Gastrocnemius medialis (tissue), 4 donors: ENCODE data around the gene PIRT.

Experiments used
- POLR2A ChIP-seq, 2 donors: fragments of 450-650 bp; IDR thresholded peaks; one replicate each; pipeline ENCODE4 v1.6.1; 2017; ENCODE audit warnings: antibody characterized with exemption in 2 of 2, mild to moderate bottlenecking in 2 of 2, moderate library complexity in 2 of 2
- TF ChIP-seq, protein P1 (sequence below), 5 experiments: fragments of 450-650 bp in 3 of 5; fragments of 200-600 bp in 2 of 5; sonication (generic) in 2 of 5; IDR thresholded peaks in 4 of 5; conservative IDR thresholded peaks in 1 of 5; 1 replicate in 4 of 5; 2 replicates in 1 of 5; pipeline ENCODE4 v1.5.1; 2016 to 2019; ENCODE audit warnings: antibody characterized with exemption in 5 of 5, mild to moderate bottlenecking in 3 of 5, moderate library complexity in 3 of 5

DNA sequence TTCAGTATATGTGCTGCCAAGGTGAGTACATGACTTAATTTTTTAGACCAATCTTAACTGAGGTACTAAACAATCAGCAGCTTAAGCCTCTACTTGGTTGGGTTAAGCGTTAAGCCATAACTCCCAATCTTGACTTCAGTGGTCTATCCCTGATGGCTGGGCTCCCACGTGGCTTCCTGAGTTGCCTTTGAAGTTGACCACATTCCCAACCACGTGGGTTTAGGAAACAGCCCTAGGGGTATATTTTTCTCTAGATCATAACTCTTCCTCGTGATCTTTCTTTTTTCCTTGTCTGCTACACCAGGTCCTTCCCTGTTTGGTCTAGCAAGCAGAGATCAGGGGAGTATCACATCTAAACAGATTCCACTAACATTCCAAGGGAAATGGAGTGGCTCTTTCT, 20.1 kb upstream of the PIRT start:
- TF ChIP-seq POLR2A (IDR thresholded peaks at IDR 0.05), result no peak
- TF ChIP-seq, protein P1, sequence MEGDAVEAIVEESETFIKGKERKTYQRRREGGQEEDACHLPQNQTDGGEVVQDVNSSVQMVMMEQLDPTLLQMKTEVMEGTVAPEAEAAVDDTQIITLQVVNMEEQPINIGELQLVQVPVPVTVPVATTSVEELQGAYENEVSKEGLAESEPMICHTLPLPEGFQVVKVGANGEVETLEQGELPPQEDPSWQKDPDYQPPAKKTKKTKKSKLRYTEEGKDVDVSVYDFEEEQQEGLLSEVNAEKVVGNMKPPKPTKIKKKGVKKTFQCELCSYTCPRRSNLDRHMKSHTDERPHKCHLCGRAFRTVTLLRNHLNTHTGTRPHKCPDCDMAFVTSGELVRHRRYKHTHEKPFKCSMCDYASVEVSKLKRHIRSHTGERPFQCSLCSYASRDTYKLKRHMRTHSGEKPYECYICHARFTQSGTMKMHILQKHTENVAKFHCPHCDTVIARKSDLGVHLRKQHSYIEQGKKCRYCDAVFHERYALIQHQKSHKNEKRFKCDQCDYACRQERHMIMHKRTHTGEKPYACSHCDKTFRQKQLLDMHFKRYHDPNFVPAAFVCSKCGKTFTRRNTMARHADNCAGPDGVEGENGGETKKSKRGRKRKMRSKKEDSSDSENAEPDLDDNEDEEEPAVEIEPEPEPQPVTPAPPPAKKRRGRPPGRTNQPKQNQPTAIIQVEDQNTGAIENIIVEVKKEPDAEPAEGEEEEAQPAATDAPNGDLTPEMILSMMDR (IDR thresholded peaks at IDR 0.05 in 4 of 5, conservative IDR thresholded peaks at IDR 0.05 in 1 of 5), result no peak
